HCT116 (cell line): ENCODE data around the gene TIAM1. TPM values are rescaled to one million over a fixed set of nuclear protein-coding genes. Genes with fewer than 3 reads are reported as not detected.

Source experiments
- ATAC-seq: fragments of 200-7000 bp; cut with Tn5 transposase; 2 replicates; pipeline ENCODE4 v1.9.1; 2020; ENCODE audit warnings: mild to moderate bottlenecking, moderate library complexity
- BruUV-seq: library from RNA; stranded (reverse); fragments of 400-500 nt; replicated peaks from 2 replicates; lab custom pipeline; 2021; lab: Mats Ljungman, UMichigan
- CTCF ChIA-PET: fragments of 300-600 bp; sonication (Branson Sonifier 250); formaldehyde crosslinking; loops from one replicate; lab custom pipeline; 2021; ENCODE audit warnings: antibody characterized with exemption; lab: Charles Lee
- POLR2A ChIA-PET: fragments of 300-600, 350-600 bp; sonication (Branson Sonifier 250); formaldehyde crosslinking; loops from one replicate; lab custom pipeline; 2021; ENCODE audit warnings: antibody characterized with exemption; lab: Charles Lee
- RAD21 ChIA-PET, 2 experiments: fragments of 300-600 bp; sonication (Branson Sonifier 250); formaldehyde crosslinking; loops; one replicate each; lab custom pipeline; 2023; ENCODE audit warnings: low total read pairs in 2 of 2; ENCODE audit not compliant: uncharacterized antibody in 2 of 2, unreplicated experiment in 2 of 2, low non-redundant PET in 1 of 2; lab: Charles Lee
- DNase-seq: peaks from one replicate; pipeline ENCODE4 v3.0.0-alpha.2; 2010; ENCODE audit warnings: low read depth, low spot score
- H2AFZ ChIP-seq: fragments of 200-600 bp; shearing (Covaris generic), sonication (generic); 2 replicates; pipeline ENCODE4 v1.6.1; 2017; ENCODE audit warnings: low read depth, mixed run types, mixed read lengths, antibody characterized with exemption, low read length; ENCODE audit not compliant: poor library complexity, severe bottlenecking
- H3K27ac ChIP-seq: 2 replicates; pipeline ENCODE4 v1.5.1; 2012; ENCODE audit warnings: low read depth, low read length
- H3K27me3 ChIP-seq: fragments of 200-600 bp; sonication (generic); 2 replicates; pipeline ENCODE4 v1.6.1; 2016; ENCODE audit warnings: mixed run types, low read length, mixed read lengths; ENCODE audit not compliant: insufficient read depth
- H3K36me3 ChIP-seq, 2 experiments: fragments of 200-500 bp in 1 of 2; fragments of 200-600 bp in 1 of 2; sonication (Bioruptor generic) in 1 of 2; sonication (generic) in 1 of 2; 2 replicates each; pipeline versions ENCODE4 v1.5.1 to v1.6.1; 2014 to 2016; ENCODE audit warnings: low read length in 2 of 2, inconsistent platforms in 1 of 2, mixed read lengths in 1 of 2, mixed run types in 1 of 2; ENCODE audit not compliant: insufficient read depth in 2 of 2, control insufficient read depth in 1 of 2
- H3K4me1 ChIP-seq, 2 experiments: fragments of 200-600 bp in 1 of 2; sonication (generic) in 1 of 2; 2 replicates each; pipeline versions ENCODE4 v1.5.1 to v1.6.1; 2012 to 2017; ENCODE audit warnings: low read length in 2 of 2, inconsistent platforms in 1 of 2, mild to moderate bottlenecking in 1 of 2, mixed read lengths in 1 of 2, mixed run types in 1 of 2, moderate library complexity in 1 of 2; ENCODE audit not compliant: insufficient read depth in 2 of 2, control insufficient read depth in 1 of 2
- H3K4me2 ChIP-seq: fragments of 200-600 bp; sonication (generic); 2 replicates; pipeline ENCODE4 v1.6.1; 2017; ENCODE audit warnings: mixed run types, low read length, mixed read lengths
- H3K4me3 ChIP-seq, 2 experiments: fragments of 200-600 bp in 1 of 2; sonication (generic) in 1 of 2; replicated peaks in 1 of 2; 2 replicates each; pipeline ENCODE4 v1.5.1; 2011 to 2016; ENCODE audit warnings: low read length in 2 of 2, control low read depth in 1 of 2, low read depth in 1 of 2, mild to moderate bottlenecking in 1 of 2, mixed read lengths in 1 of 2, mixed run types in 1 of 2
- H3K79me2 ChIP-seq: fragments of 200-600 bp; sonication (generic); 2 replicates; pipeline ENCODE4 v1.6.1; 2017; ENCODE audit warnings: mild to moderate bottlenecking, mixed run types, low read length, moderate library complexity, mixed read lengths; ENCODE audit not compliant: insufficient read depth
- H3K9ac ChIP-seq: fragments of 200-600 bp; sonication (generic); 2 replicates; pipeline ENCODE4 v1.6.1; 2016; ENCODE audit warnings: low read length, mixed read lengths
- H3K9me2 ChIP-seq: fragments of 200-600 bp; sonication (generic), shearing (Covaris generic); 2 replicates; pipeline ENCODE4 v1.6.1; 2017; ENCODE audit warnings: mixed run types, mild to moderate bottlenecking, moderate library complexity; ENCODE audit not compliant: insufficient read depth
- H3K9me3 ChIP-seq, 2 experiments: fragments of 200-500 bp in 1 of 2; fragments of 200-600 bp in 1 of 2; sonication (Bioruptor generic) in 1 of 2; sonication (generic) in 1 of 2; 2 replicates each; pipeline ENCODE4 v1.6.1; 2014 to 2017; ENCODE audit warnings: low read length in 2 of 2, mixed read lengths in 2 of 2, inconsistent platforms in 1 of 2, low read depth in 1 of 2, mild to moderate bottlenecking in 1 of 2, mixed run types in 1 of 2, moderate library complexity in 1 of 2; ENCODE audit not compliant: control insufficient read depth in 1 of 2, insufficient read depth in 1 of 2
- H4K20me1 ChIP-seq: fragments of 200-600 bp; sonication (generic), shearing (Covaris generic); 2 replicates; pipeline ENCODE4 v1.6.1; 2017; ENCODE audit warnings: mixed run types, mild to moderate bottlenecking, moderate library complexity; ENCODE audit not compliant: insufficient read depth
- ATF3 ChIP-seq: IDR thresholded peaks from 2 replicates; pipeline ENCODE4 v1.6.1; 2012
- CTCF ChIP-seq, 3 experiments: fragments of 200-600 bp in 1 of 3; sonication (generic) in 1 of 3; IDR thresholded peaks in 2 of 3; conservative IDR thresholded peaks in 1 of 3; 2 replicates each; pipeline ENCODE4 v1.5.1; 2012 to 2017; ENCODE audit warnings: low read depth in 2 of 3, low read length in 2 of 3, antibody characterized with exemption in 1 of 3, borderline replicate concordance in 1 of 3, control low read depth in 1 of 3, mild to moderate bottlenecking in 1 of 3, mixed read lengths in 1 of 3, mixed run types in 1 of 3, moderate library complexity in 1 of 3; ENCODE audit not compliant: insufficient read depth in 1 of 3
- ELF1 ChIP-seq: IDR thresholded peaks from 2 replicates; pipeline ENCODE4 v1.6.1; 2012; ENCODE audit warnings: low read depth, borderline replicate concordance
- EZH2 ChIP-seq: fragments of 200-600 bp; sonication (generic); IDR thresholded peaks from 2 replicates; pipeline ENCODE4 v1.6.1; 2017; ENCODE audit warnings: antibody characterized with exemption, mixed run types
- FOSL1 ChIP-seq: IDR thresholded peaks from 2 replicates; pipeline ENCODE4 v1.6.1; 2012; ENCODE audit warnings: low read depth
- POLR2A ChIP-seq: IDR thresholded peaks from 2 replicates; pipeline ENCODE4 v1.7.0; 2011; ENCODE audit warnings: borderline replicate concordance; ENCODE audit not compliant: insufficient read depth, insufficient read length; ENCODE audit errors: extremely low read depth
- POLR2AphosphoS5 ChIP-seq: IDR thresholded peaks from 2 replicates; pipeline ENCODE4 v1.6.1; 2011; ENCODE audit warnings: mild to moderate bottlenecking, low read depth, low read length, moderate library complexity
- RAD21 ChIP-seq: IDR thresholded peaks from 2 replicates; pipeline ENCODE4 v1.6.1; 2012; ENCODE audit warnings: low read depth, mild to moderate bottlenecking
- REST ChIP-seq: IDR thresholded peaks from 2 replicates; pipeline ENCODE4 v1.6.1; 2012; ENCODE audit warnings: low read depth
- intact Hi-C: fragments of 100-400 bp; cut with micrococcal nuclease; formaldehyde crosslinking; loops from 2 replicates; pipeline ENCODE4 v1.10.0; 2022
- total RNA-seq: library from RNA; stranded (reverse); gene quantifications from one replicate; pipeline ENCODE4 v1.2.1, GENCODE V29; 2021; ENCODE audit not compliant: unreplicated experiment

Gene TIAM1
- total RNA-seq, 1 experiment from 2014 or later = 47.8 TPM

- TF ChIP-seq CTCF (IDR thresholded peaks at IDR 0.05 in 2 of 3, conservative IDR thresholded peaks at IDR 0.05 in 1 of 3; ENCODE audit: borderline replicate concordance in 1 of 3, insufficient read depth in 1 of 3, low read depth in 2 of 3, low read length in 2 of 3) (no peak), REST (no peak), RAD21 (no peak), POLR2AphosphoS5 (no peak), EZH2 (no peak), POLR2A (no peak), FOSL1 (no peak)
Observed at GRCh38 chr21:31383770-31384169, 39.7 kb upstream of the TIAM1 start (continued).

- Histone ChIP-seq H3K9ac (no peak overlapping the region), H3K79me2 (no peaks in the 10 kb centered on the region), H3K9me3 (no peaks in the 10 kb centered on the region), H4K20me1 (no peaks in the 10 kb centered on the region), H3K27me3 (no peaks in the 10 kb centered on the region), H3K4me1 (no peaks in the 10 kb centered on the region), H3K4me3 (no peak overlapping the region), H3K4me2 (no peak overlapping the region), H3K27ac (no peak overlapping the region), H2AFZ (no peak overlapping the region), H3K36me3 (no peaks in the 10 kb centered on the region), H3K9me2 (no peaks in the 10 kb centered on the region)
- ATAC-seq (no peak), DNase-seq (no peak)
- ChIA-PET CTCF (no interaction called here), RAD21 (no interaction called here), POLR2A (interaction anchor here (1.2 kb wide), 1 partner anchor 10 kb away, joined by 5 read pairs; no protein-coding TSS in a partner anchor)
- BruUV-seq = no TSS peak
- intact Hi-C loops = no loop called here
- TF ChIP-seq ELF1 (no peak), ATF3 (no peak), POLR2A (no peak)
Observed at GRCh38 chr21:31382060-31382459, 38.0 kb upstream of the TIAM1 start.
